Colonic mucosa (tissue), 4 donors: ENCODE data around the gene ZNF333. TPM values are rescaled to one million over a fixed set of nuclear protein-coding genes. Genes with fewer than 3 reads are reported as not detected.

Source experiments
- DNase-seq: peaks from one replicate; pipeline ENCODE4 v3.0.0-alpha.2; 2020
- H3K27ac ChIP-seq: fragments of 200-600 bp; one replicate; pipeline ENCODE4 v1.8.0; 2021
- H3K27me3 ChIP-seq: fragments of 200-600 bp; one replicate; pipeline ENCODE4 v1.8.0; 2021
- H3K36me3 ChIP-seq: fragments of 200-600 bp; one replicate; pipeline ENCODE4 v1.8.0; 2021
- H3K4me1 ChIP-seq: fragments of 200-600 bp; one replicate; pipeline ENCODE4 v1.8.0; 2021; ENCODE audit warnings: mild to moderate bottlenecking
- H3K4me3 ChIP-seq: fragments of 200-600 bp; one replicate; pipeline ENCODE4 v1.8.0; 2021
- H3K9ac ChIP-seq, 2 donors: one replicate each; pipeline ENCODE4 v1.7.0; 2013; ENCODE audit warnings: control low read depth in 2 of 2, low read depth in 2 of 2, low read length in 2 of 2
- H3K9me3 ChIP-seq: fragments of 200-600 bp; one replicate; pipeline ENCODE4 v1.8.0; 2021
- CTCF ChIP-seq: fragments of 200-600 bp; IDR thresholded peaks from one replicate; pipeline ENCODE4 v1.8.0; 2022; ENCODE audit warnings: antibody characterized with exemption, mild to moderate bottlenecking
- intact Hi-C: fragments of 100-400 bp; cut with DNase I; formaldehyde crosslinking; loops from one replicate; pipeline ENCODE4 v1.14.1; 2022
- total RNA-seq, 2 donors: library from RNA; stranded (reverse); fragmentation: NEBNext Ultra II Directional in 1 of 2; extraction: Animal tissue kit (Norgen Biotek cat#: 25700) in 1 of 2; gene quantifications; one replicate each; pipeline ENCODE4 v1.2.1, GENCODE V29; 2021
- donor health status: healthy.
- donor health status: DM: no; HTN: no; CAD: no.
- donor health status: DM: no; HTN: no; CAD: no.

The ZNF333 gene
- total RNA-seq, 2 donors from 2014 or later = 6.7 to 7.3 TPM

GRCh38 chr19:14695471-14695870, 5.6 kb downstream of the ZNF333 start:
- no peak overlapping the region for H3K4me3 ChIP-seq
- no peak for TF ChIP-seq CTCF
- no peaks in the 10 kb centered on the region for H3K27me3 ChIP-seq
- no peaks in the 10 kb centered on the region for H3K4me1 ChIP-seq
- no peak overlapping the region for H3K27ac ChIP-seq
- H3K9ac ChIP-seq = no peak overlapping the region
- DNase-seq = no peak
- peaks cover 7% of the 10 kb centered on the region for H3K36me3 ChIP-seq
- no peaks in the 10 kb centered on the region for H3K9me3 ChIP-seq
- intact Hi-C loops = no loop called here

GRCh38 chr19:14699641-14700040, 9.8 kb downstream of the ZNF333 start:
- no peak overlapping the region for H3K27ac ChIP-seq
- TF ChIP-seq CTCF = no peak
- H3K36me3 ChIP-seq = peaks cover 7% of the 10 kb centered on the region
- DNase-seq = no peak
- no peaks in the 10 kb centered on the region for H3K4me1 ChIP-seq
- no peaks in the 10 kb centered on the region for H3K27me3 ChIP-seq
- no peak overlapping the region for H3K4me3 ChIP-seq
- H3K9ac ChIP-seq = no peak overlapping the region
- H3K9me3 ChIP-seq = no peaks in the 10 kb centered on the region
- intact Hi-C loops = no loop called here

- intact Hi-C loops = no loop called here
These were observed 11.0 kb downstream of the ZNF333 start for GRCh38 chr19:14700711-14701375.

GRCh38 chr19:14703833-14704232, 14.0 kb downstream of the ZNF333 start:
- no peak for DNase-seq
- peaks cover 7% of the 10 kb centered on the region for H3K36me3 ChIP-seq

More at GRCh38 chr19:14700711-14701375, 11.0 kb downstream of the ZNF333 start:
- no peak for TF ChIP-seq CTCF
- Histone ChIP-seq H3K27ac (no peak overlapping the region), H3K27me3 (no peaks in the 10 kb centered on the region), H3K4me1 (no peaks in the 10 kb centered on the region), H3K4me3 (no peak overlapping the region), H3K9ac (no peak overlapping the region), H3K36me3 (peaks cover 7% of the 10 kb centered on the region), H3K9me3 (no peaks in the 10 kb centered on the region)
- no peak for DNase-seq

GRCh38 chr19:14704450-14704849, 14.6 kb downstream of the ZNF333 start:
- no peaks in the 10 kb centered on the region for H3K9me3 ChIP-seq
- H3K4me3 ChIP-seq = no peak overlapping the region
- H3K36me3 ChIP-seq = peaks cover 4% of the 10 kb centered on the region
- H3K4me1 ChIP-seq = no peaks in the 10 kb centered on the region
- DNase-seq = no peak
- no peaks in the 10 kb centered on the region for H3K27me3 ChIP-seq
- no peak overlapping the region for H3K9ac ChIP-seq
- intact Hi-C loops = no loop called here
- H3K27ac ChIP-seq = no peak overlapping the region
- TF ChIP-seq CTCF = no peak

More at GRCh38 chr19:14703833-14704232, 14.0 kb downstream of the ZNF333 start:
- Histone ChIP-seq H3K27ac (no peak overlapping the region), H3K9ac (no peak overlapping the region), H3K4me3 (no peak overlapping the region), H3K4me1 (no peaks in the 10 kb centered on the region), H3K27me3 (no peaks in the 10 kb centered on the region), H3K9me3 (no peaks in the 10 kb centered on the region)
- intact Hi-C loops = no loop called here
- TF ChIP-seq CTCF = no peak
